Activated CD4-positive, alpha-beta T cell treated with anti-CD3 and anti-CD28 coated beads for 36 hours (primary cell): ENCODE measurements around the gene GRK6. TPM values are rescaled to one million over a fixed set of nuclear protein-coding genes. Genes with fewer than 3 reads are reported as not detected.

Experiments
- ATAC-seq: fragments of 200-7000 bp; cut with Tn5 transposase; one replicate; pipeline ENCODE4 v1.10.0; 2021; ENCODE audit warnings: mild to moderate bottlenecking, moderate library complexity
- CTCF ChIA-PET: fragments of 350-600 bp; sonication (Branson Sonifier 250); formaldehyde crosslinking; loops from one replicate; lab custom pipeline; 2021; ENCODE audit warnings: antibody characterized with exemption; lab: Charles Lee
- POLR2A ChIA-PET: fragments of 350-600 bp; sonication (Branson Sonifier 250); formaldehyde crosslinking; loops from one replicate; lab custom pipeline; 2021; ENCODE audit warnings: antibody characterized with exemption, inconsistent platforms; lab: Charles Lee
- DNase-seq: peaks from one replicate; pipeline ENCODE4 v3.0.0-alpha.2; 2020
- H3K27ac Mint-ChIP-seq: one replicate; pipeline ENCODE4 v1.8.0; 2021; ENCODE audit warnings: mixed read lengths
- H3K27me3 Mint-ChIP-seq: one replicate; pipeline ENCODE4 v1.8.0; 2021; ENCODE audit warnings: mixed read lengths
- H3K36me3 Mint-ChIP-seq: one replicate; pipeline ENCODE4 v1.8.0; 2021; ENCODE audit warnings: low read depth, mixed read lengths
- H3K4me1 Mint-ChIP-seq: one replicate; pipeline ENCODE4 v1.8.0; 2021; ENCODE audit warnings: mixed read lengths
- H3K4me3 Mint-ChIP-seq: one replicate; pipeline ENCODE4 v1.8.0; 2021; ENCODE audit warnings: mild to moderate bottlenecking, moderate library complexity, mixed read lengths
- H3K9me3 Mint-ChIP-seq: one replicate; pipeline ENCODE4 v1.8.0; 2021; ENCODE audit warnings: low read depth, mixed read lengths
- intact Hi-C, 2 experiments: fragments of 100-400 bp; cut with DNase I in 1 of 2; cut with micrococcal nuclease in 1 of 2; formaldehyde crosslinking; loops; one replicate each; pipeline versions ENCODE4 v1.14.2 to v1.15.1; 2022 to 2024; cut with DNase I, micrococcal nuclease
- total RNA-seq, 2 experiments: library from RNA; stranded (reverse); gene quantifications; one replicate each; pipeline ENCODE4 v1.2.3, GENCODE V29; 2021

GRK6 gene
- total RNA-seq, 2 experiments from 2014 or later: 110 to 141 TPM

DNA sequence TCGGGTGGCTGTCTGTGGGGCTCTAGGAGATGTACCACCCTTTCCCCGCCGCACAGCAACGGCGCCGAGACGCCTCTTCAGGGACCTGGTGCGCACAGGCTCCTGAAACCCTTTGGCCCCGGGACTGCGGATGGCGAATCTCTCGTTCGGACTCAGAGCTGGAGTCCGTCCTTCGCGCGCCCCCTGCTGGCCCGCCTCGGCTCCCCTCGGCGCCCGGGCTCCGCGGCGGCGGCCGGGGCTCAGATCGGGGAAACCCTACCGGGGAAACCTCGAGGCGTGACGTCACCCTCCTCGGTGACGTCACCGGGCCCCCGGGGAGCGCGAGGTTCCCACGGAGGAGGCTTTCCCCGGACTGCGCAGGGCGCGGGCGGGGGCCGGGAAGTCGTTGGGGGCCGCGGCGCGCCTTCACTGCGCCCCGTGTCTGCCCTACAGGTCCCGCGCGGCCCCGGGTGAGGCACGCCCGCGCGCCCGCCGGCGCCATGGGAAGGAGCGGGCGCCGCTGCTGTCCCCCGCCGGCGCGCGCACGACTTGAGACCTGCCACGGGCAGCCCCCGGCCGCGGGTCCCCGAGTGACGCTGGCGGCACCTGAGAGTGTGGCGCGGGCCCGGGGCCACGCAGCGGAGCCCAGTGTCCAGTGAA, 28.0 kb downstream of the GRK6 start:
- POLR2A ChIA-PET: interaction anchor here (1.0 to 2.6 kb wide), 6 partner anchors 22 to 145 kb away, joined by 3 to 25 read pairs (median 8); partner anchors contain the start of gene LMAN2

DNA sequence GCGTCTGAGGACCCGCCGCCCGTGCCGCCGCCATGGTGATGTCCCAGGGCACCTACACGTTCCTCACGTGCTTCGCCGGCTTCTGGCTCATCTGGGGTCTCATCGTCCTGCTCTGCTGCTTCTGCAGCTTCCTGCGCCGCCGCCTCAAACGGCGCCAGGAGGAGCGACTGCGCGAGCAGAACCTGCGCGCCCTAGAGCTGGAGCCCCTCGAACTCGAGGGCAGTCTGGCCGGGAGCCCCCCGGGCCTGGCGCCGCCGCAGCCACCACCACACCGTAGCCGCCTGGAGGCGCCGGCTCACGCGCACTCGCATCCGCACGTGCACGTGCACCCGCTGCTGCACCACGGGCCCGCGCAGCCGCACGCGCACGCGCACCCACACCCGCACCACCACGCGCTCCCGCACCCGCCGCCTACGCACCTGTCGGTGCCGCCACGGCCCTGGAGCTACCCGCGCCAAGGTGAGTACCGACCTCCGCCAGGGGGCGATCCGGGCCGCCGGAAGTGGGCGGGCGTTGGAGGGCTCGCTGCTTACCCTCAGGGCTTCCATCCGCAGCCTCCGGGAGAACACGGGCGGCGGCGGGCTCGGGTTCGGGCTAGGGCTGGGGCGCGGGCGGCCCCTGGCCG, 28.7 kb downstream of the GRK6 start:
- DNase-seq: peak; percentile 96
- CTCF ChIA-PET: interaction anchor here (0.5 to 8.0 kb wide), 28 partner anchors 10 to 449 kb away, joined by 3 to 188 read pairs (median 6); partner anchors contain the start of genes F12, GRK6, LMAN2 and PDLIM7
- H3K27ac Mint-ChIP-seq: no peak overlapping the region
- ATAC-seq: peak; percentile 65
- H3K9me3 Mint-ChIP-seq: no peaks in the 10 kb centered on the region
- H3K4me3 Mint-ChIP-seq: peak overlapping the region; percentile 80
- no peaks in the 10 kb centered on the region for H3K27me3 Mint-ChIP-seq
- POLR2A ChIA-PET: interaction anchor here (0.6 to 2.6 kb wide), 9 partner anchors 23 to 145 kb away, joined by 3 to 25 read pairs (median 6); partner anchors contain the start of genes GRK6 and LMAN2
- peaks cover 5% of the 10 kb centered on the region for H3K36me3 Mint-ChIP-seq
- intact Hi-C loops: loop anchor here (1.0 to 2.0 kb wide), 6 partner anchors 29 to 322 kb away; partner anchors contain the start of genes GRK6 (in 1 of the 2), NSD1 (in 1 of the 2), PRELID1 (in 1 of the 2) and RAB24 (in 1 of the 2)
- peaks cover 27% of the 10 kb centered on the region for H3K4me1 Mint-ChIP-seq

More for the DNA sequence above, 28.0 kb downstream of the GRK6 start:
- ATAC-seq: peak; percentile 47
- peaks cover 27% of the 10 kb centered on the region for H3K4me1 Mint-ChIP-seq
- intact Hi-C loops: loop anchor here (1.0 to 2.0 kb wide), 11 partner anchors 8 to 321 kb away; partner anchors contain the start of genes PRR7 (in 2 of the 2), GRK6 (in 1 of the 2), LMAN2 (in 1 of the 2) and NSD1 (in 1 of the 2)
- H3K36me3 Mint-ChIP-seq: peaks cover 5% of the 10 kb centered on the region
- peak; percentile 96 for DNase-seq
- CTCF ChIA-PET: interaction anchor here (0.6 to 8.0 kb wide), 23 partner anchors 9 to 144 kb away, joined by 3 to 188 read pairs (median 7); partner anchors contain the start of genes F12, GRK6, PDLIM7 and PFN3
- H3K4me3 Mint-ChIP-seq: peak overlapping the region; percentile 80
- H3K27me3 Mint-ChIP-seq: no peaks in the 10 kb centered on the region
- H3K9me3 Mint-ChIP-seq: no peaks in the 10 kb centered on the region
- no peak overlapping the region for H3K27ac Mint-ChIP-seq

DNA sequence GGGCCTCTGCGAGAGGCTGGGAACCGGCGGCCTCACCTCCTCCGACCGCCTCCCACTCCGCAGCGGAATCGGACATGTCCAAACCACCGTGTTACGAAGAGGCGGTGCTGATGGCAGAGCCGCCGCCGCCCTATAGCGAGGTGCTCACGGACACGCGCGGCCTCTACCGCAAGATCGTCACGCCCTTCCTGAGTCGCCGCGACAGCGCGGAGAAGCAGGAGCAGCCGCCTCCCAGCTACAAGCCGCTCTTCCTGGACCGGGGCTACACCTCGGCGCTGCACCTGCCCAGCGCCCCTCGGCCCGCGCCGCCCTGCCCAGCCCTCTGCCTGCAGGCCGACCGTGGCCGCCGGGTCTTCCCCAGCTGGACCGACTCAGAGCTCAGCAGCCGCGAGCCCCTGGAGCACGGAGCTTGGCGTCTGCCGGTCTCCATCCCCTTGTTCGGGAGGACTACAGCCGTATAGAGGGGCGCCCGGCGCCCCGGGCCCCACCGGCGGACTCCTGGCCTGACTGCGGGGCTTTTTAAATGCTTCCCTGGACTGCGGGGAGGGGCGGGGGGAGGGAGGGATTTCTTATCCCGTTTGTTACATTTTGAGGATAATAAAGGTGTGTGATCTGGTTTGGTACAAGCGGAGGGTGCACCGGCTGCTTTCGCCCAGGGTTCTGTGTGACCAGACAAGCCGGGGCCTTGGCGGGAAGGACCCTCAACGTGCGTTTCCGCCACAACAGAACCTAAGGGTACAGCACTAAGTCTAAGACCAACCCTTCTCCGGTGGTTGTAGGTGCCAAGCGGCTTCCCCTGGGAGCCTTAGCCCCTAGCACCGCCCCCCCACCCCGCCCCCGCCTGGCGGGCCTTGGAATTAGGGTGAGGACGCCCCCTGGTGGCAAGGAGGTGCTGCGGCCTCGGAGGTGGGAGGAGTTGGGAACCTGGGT, 29.4 kb downstream of the GRK6 start:
- intact Hi-C loops: loop anchor here (1.0 to 2.0 kb wide), 13 partner anchors 16 to 342 kb away; partner anchors contain the start of genes PDLIM7 (in 2 of the 2), DDX41 (in 1 of the 2), GRK6 (in 1 of the 2) and NSD1 (in 1 of the 2)
- H3K4me1 Mint-ChIP-seq: peaks cover 27% of the 10 kb centered on the region
- ChIA-PET POLR2A (interaction anchor here (0.6 to 2.6 kb wide), 9 partner anchors 24 to 146 kb away, joined by 3 to 25 read pairs (median 6); partner anchors contain the start of genes GRK6 and LMAN2), CTCF (interaction anchor here (0.5 to 8.0 kb wide), 29 partner anchors 9 to 450 kb away, joined by 3 to 188 read pairs (median 6); partner anchors contain the start of genes F12, GRK6, LMAN2 and PDLIM7)
- DNase-seq: peak; percentile 99
- ATAC-seq: peak; percentile 30
- peak overlapping the region; percentile 83 for H3K27ac Mint-ChIP-seq
- no peaks in the 10 kb centered on the region for H3K9me3 Mint-ChIP-seq
- peaks cover 5% of the 10 kb centered on the region for H3K36me3 Mint-ChIP-seq
- peak overlapping the region; percentile 80 for H3K4me3 Mint-ChIP-seq
- no peaks in the 10 kb centered on the region for H3K27me3 Mint-ChIP-seq

- intact Hi-C loops: loop anchor here (1.0 kb wide), 7 partner anchors 16 to 342 kb away; partner anchors contain the start of genes PDLIM7 (in 2 of the 2) and DDX41 (in 1 of the 2)
- DNase-seq: no peak
- ATAC-seq: no peak
- Mint-ChIP-seq H3K27me3 (no peaks in the 10 kb centered on the region), H3K9me3 (no peaks in the 10 kb centered on the region), H3K27ac (no peak overlapping the region), H3K4me3 (peak overlapping the region; percentile 80), H3K4me1 (peaks cover 27% of the 10 kb centered on the region), H3K36me3 (peaks cover 5% of the 10 kb centered on the region)
- POLR2A ChIA-PET: interaction anchor here (0.8 to 1.3 kb wide), 3 partner anchors 11 to 66 kb away, joined by 3 to 4 read pairs (median 4); partner anchors contain the start of gene PDLIM7
- CTCF ChIA-PET: interaction anchor here (0.9 to 8.0 kb wide), 17 partner anchors 13 to 111 kb away, joined by 3 to 188 read pairs (median 6); partner anchors contain the start of genes F12, GRK6, PDLIM7 and PFN3
These were observed 30.1 kb downstream of the GRK6 start for GRCh38 chr5:177456591-177456964.

GRCh38 chr5:177456976-177457851, 30.7 kb downstream of the GRK6 start:
- peaks cover 26% of the 10 kb centered on the region for H3K4me1 Mint-ChIP-seq
- no peaks in the 10 kb centered on the region for H3K27me3 Mint-ChIP-seq
- peak; percentile 41 for ATAC-seq

GRCh38 chr5:177457852-177458681, 31.6 kb downstream of the GRK6 start:
- no peak for ATAC-seq
- H3K4me3 Mint-ChIP-seq: no peak overlapping the region

More at GRCh38 chr5:177456976-177457851, 30.7 kb downstream of the GRK6 start:
- intact Hi-C loops: loop anchor here (1.0 kb wide), 7 partner anchors 15 to 343 kb away; partner anchors contain the start of genes PDLIM7 (in 2 of the 2) and DDX41 (in 1 of the 2)
- Mint-ChIP-seq H3K9me3 (no peaks in the 10 kb centered on the region), H3K36me3 (peaks cover 5% of the 10 kb centered on the region), H3K27ac (peak overlapping the region; percentile 31), H3K4me3 (peak overlapping the region; percentile 23)
- CTCF ChIA-PET: interaction anchor here (0.5 to 8.0 kb wide), 30 partner anchors 12 to 288 kb away, joined by 3 to 188 read pairs (median 5); partner anchors contain the start of genes DBN1, F12, GRK6 and LMAN2
- DNase-seq: peak; percentile 76
- POLR2A ChIA-PET: interaction anchor here (0.6 to 1.3 kb wide), 10 partner anchors 10 to 262 kb away, joined by 3 to 17 read pairs (median 4); partner anchors contain the start of gene PDLIM7

GRCh38 chr5:177458912-177459350, 32.5 kb downstream of the GRK6 start:
- Mint-ChIP-seq H3K4me3 (no peak overlapping the region), H3K9me3 (no peaks in the 10 kb centered on the region), H3K27ac (no peak overlapping the region), H3K4me1 (peaks cover 16% of the 10 kb centered on the region), H3K36me3 (peaks cover 5% of the 10 kb centered on the region), H3K27me3 (no peaks in the 10 kb centered on the region)
- intact Hi-C loops: no loop called here
- ATAC-seq (no peak), DNase-seq (no peak)
- CTCF ChIA-PET: interaction anchor here (1.0 to 8.0 kb wide), 3 partner anchors 14 to 69 kb away, joined by 6 to 188 read pairs (median 41); partner anchors contain the start of gene PFN3
- POLR2A ChIA-PET: no interaction called here

More at GRCh38 chr5:177457852-177458681, 31.6 kb downstream of the GRK6 start:
- peak overlapping the region; percentile 31 for H3K27ac Mint-ChIP-seq
- H3K36me3 Mint-ChIP-seq: peaks cover 5% of the 10 kb centered on the region
- CTCF ChIA-PET: interaction anchor here (0.5 to 8.0 kb wide), 23 partner anchors 12 to 150 kb away, joined by 3 to 188 read pairs (median 6); partner anchors contain the start of genes DBN1, F12, GRK6 and LMAN2
- intact Hi-C loops: no loop called here
- POLR2A ChIA-PET: interaction anchor here (0.7 to 1.3 kb wide), 4 partner anchors 29 to 54 kb away, joined by 4 to 17 read pairs (median 6); partner anchors contain the start of gene PDLIM7
- no peaks in the 10 kb centered on the region for H3K9me3 Mint-ChIP-seq
- H3K27me3 Mint-ChIP-seq: no peaks in the 10 kb centered on the region
- H3K4me1 Mint-ChIP-seq: peaks cover 23% of the 10 kb centered on the region
- no peak for DNase-seq

- ATAC-seq (no peak), DNase-seq (no peak)
- Mint-ChIP-seq H3K4me3 (no peak overlapping the region), H3K4me1 (peaks cover 14% of the 10 kb centered on the region), H3K36me3 (peaks cover 5% of the 10 kb centered on the region), H3K9me3 (no peaks in the 10 kb centered on the region), H3K27ac (no peak overlapping the region), H3K27me3 (no peaks in the 10 kb centered on the region)
- CTCF ChIA-PET: interaction anchor here (0.6 to 8.0 kb wide), 4 partner anchors 14 to 346 kb away, joined by 3 to 188 read pairs (median 24); partner anchors contain the start of gene PFN3
- intact Hi-C loops: no loop called here
- POLR2A ChIA-PET: no interaction called here
These were observed 32.9 kb downstream of the GRK6 start for GRCh38 chr5:177459357-177459756.
